MM.1S (cell line): ENCODE results near the gene ABCC1.

Experiments used
- DNase-seq: peaks from one replicate; pipeline ENCODE4 v3.0.0-alpha.2; 2015
- H2AFZ ChIP-seq: fragments of 300-600 bp; sonication (generic); 2 replicates; pipeline ENCODE4 v1.6.0; 2016; ENCODE audit warnings: antibody characterized with exemption, low read length
- H3F3A ChIP-seq: fragments of 300-600 bp; sonication (generic); 2 replicates; pipeline ENCODE4 v1.6.1; 2016; ENCODE audit warnings: mild to moderate bottlenecking, antibody characterized with exemption, low read length, moderate library complexity, mixed read lengths; ENCODE audit not compliant: insufficient read depth
- H3K27ac ChIP-seq: fragments of 300-600 bp; sonication (generic); 2 replicates; pipeline ENCODE4 v1.5.1; 2016; ENCODE audit warnings: mild to moderate bottlenecking, low read length
- H3K27me3 ChIP-seq: fragments of 300-600 bp; sonication (generic); replicated peaks from 2 replicates; pipeline ENCODE4 v1.6.0; 2016; ENCODE audit warnings: low read length; ENCODE audit not compliant: insufficient read depth
- H3K36me3 ChIP-seq: fragments of 300-600 bp; sonication (generic); replicated peaks from 2 replicates; pipeline ENCODE4 v1.6.1; 2016; ENCODE audit warnings: mild to moderate bottlenecking, low read length, mixed read lengths; ENCODE audit not compliant: insufficient read depth
- H3K4me1 ChIP-seq: fragments of 300-600 bp; sonication (generic); 2 replicates; pipeline ENCODE4 v1.6.1; 2016; ENCODE audit warnings: low read length, mixed read lengths
- H3K4me2 ChIP-seq: fragments of 300-600 bp; sonication (generic); 2 replicates; pipeline ENCODE4 v1.6.0; 2016; ENCODE audit warnings: low read depth, low read length
- H3K4me3 ChIP-seq: fragments of 300-600 bp; sonication (generic); 2 replicates; pipeline ENCODE4 v1.5.1; 2016; ENCODE audit warnings: low read length, mixed read lengths
- H3K79me2 ChIP-seq: fragments of 300-600 bp; sonication (generic); 2 replicates; pipeline ENCODE4 v1.6.1; 2016; ENCODE audit warnings: mixed run types, low read length, mixed read lengths
- H3K9ac ChIP-seq: fragments of 300-600 bp; sonication (generic); 2 replicates; pipeline ENCODE4 v1.6.1; 2016; ENCODE audit warnings: low read length, mixed read lengths
- H3K9me2 ChIP-seq: fragments of 300-600 bp; sonication (generic); replicated peaks from 2 replicates; pipeline ENCODE4 v1.6.1; 2016; ENCODE audit warnings: mild to moderate bottlenecking, low read length, mixed read lengths; ENCODE audit not compliant: insufficient read depth
- H3K9me3 ChIP-seq: fragments of 300-600 bp; sonication (generic); replicated peaks from 2 replicates; pipeline ENCODE4 v1.6.1; 2016; ENCODE audit warnings: mild to moderate bottlenecking, low read length, mixed read lengths; ENCODE audit not compliant: insufficient read depth
- H4K20me1 ChIP-seq: fragments of 300-600 bp; sonication (generic); 2 replicates; pipeline ENCODE4 v1.6.1; 2016; ENCODE audit warnings: mild to moderate bottlenecking, low read length, moderate library complexity, mixed read lengths; ENCODE audit not compliant: insufficient read depth
- CTCF ChIP-seq: fragments of 300-600 bp; sonication (generic); IDR thresholded peaks from 2 replicates; pipeline ENCODE4 v1.5.1; 2016; ENCODE audit warnings: antibody characterized with exemption, low read length, mixed read lengths
- EZH2 ChIP-seq: fragments of 300-600 bp; sonication (generic); optimal IDR thresholded peaks from 2 replicates; pipeline ENCODE3; 2017; ENCODE audit warnings: low read depth, mild to moderate bottlenecking, antibody characterized with exemption, low read length, mixed read lengths
- EZH2phosphoT487 ChIP-seq: fragments of 300-600 bp; sonication (generic); IDR thresholded peaks from 2 replicates; pipeline ENCODE4 v1.6.1; 2018; ENCODE audit warnings: antibody characterized with exemption, low read length

Gene ABCC1

DNA sequence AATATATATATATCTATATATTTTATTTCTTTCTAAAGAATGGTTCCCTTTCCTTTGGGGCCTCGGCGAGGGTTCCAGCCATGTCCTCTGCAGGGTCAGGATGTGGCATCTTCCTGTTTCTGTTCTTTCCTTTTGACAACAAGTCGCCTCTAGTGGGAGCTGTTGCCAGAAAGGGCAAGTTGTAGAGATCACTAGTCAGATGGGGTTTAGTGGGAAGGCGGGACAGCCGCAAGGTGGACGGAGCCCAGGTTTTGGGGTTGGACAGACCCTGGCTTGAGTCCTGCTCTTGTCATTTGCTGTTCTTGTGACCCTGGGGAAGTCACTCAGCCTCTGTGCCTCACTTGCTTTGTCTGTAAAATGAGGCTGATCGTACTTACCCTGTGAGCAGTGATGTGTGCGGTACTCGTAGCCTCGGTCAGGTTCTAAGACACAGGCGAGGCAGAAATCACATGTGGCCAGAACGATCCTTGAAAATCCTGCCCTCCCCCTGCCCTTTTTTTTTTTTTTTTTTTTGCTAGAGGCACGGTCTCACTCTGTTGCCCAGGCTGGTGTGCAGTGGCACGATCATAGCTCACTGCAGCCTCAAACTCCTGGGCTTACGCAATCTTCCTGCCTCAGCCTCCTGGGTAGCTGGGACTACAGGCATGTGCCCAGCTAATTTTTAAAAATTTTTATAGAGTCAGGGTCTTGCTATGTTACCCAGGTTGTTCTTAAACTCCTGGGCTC, 193.8 kb downstream of the ABCC1 start:
- peak; percentile 31 for TF ChIP-seq CTCF
- TF ChIP-seq EZH2 = no peak
- Histone ChIP-seq H3K9ac (no peak overlapping the region), H3K79me2 (no peaks in the 10 kb centered on the region), H3F3A (no peaks in the 10 kb centered on the region), H3K4me1 (no peaks in the 10 kb centered on the region), H3K4me2 (no peak overlapping the region), H2AFZ (no peak overlapping the region), H3K9me3 (no peaks in the 10 kb centered on the region), H3K27ac (no peak overlapping the region), H4K20me1 (no peaks in the 10 kb centered on the region), H3K9me2 (no peaks in the 10 kb centered on the region), H3K36me3 (no peaks in the 10 kb centered on the region), H3K4me3 (no peak overlapping the region), H3K27me3 (no peaks in the 10 kb centered on the region)
- no peak for DNase-seq

- Histone ChIP-seq H3K36me3 (no peaks in the 10 kb centered on the region), H4K20me1 (no peaks in the 10 kb centered on the region), H3K9me3 (no peaks in the 10 kb centered on the region), H3K4me3 (no peak overlapping the region), H3K27ac (no peak overlapping the region), H3K4me1 (no peaks in the 10 kb centered on the region), H3K9me2 (no peaks in the 10 kb centered on the region), H2AFZ (no peak overlapping the region), H3K9ac (no peak overlapping the region), H3K79me2 (no peaks in the 10 kb centered on the region), H3K27me3 (no peaks in the 10 kb centered on the region), H3K4me2 (no peak overlapping the region), H3F3A (no peaks in the 10 kb centered on the region)
- TF ChIP-seq EZH2phosphoT487 = no peak
- TF ChIP-seq CTCF = no peak
- no peak for TF ChIP-seq EZH2
- DNase-seq = no peak
Observed at GRCh38 chr16:16143931-16144330, 194.5 kb downstream of the ABCC1 start.

GRCh38 chr16:16144416-16144815, 195.0 kb downstream of the ABCC1 start:
- no peak overlapping the region for H2AFZ ChIP-seq
- no peak overlapping the region for H3K9ac ChIP-seq
- no peak overlapping the region for H3K4me2 ChIP-seq
- H4K20me1 ChIP-seq = no peaks in the 10 kb centered on the region
- no peak for DNase-seq
- H3K4me1 ChIP-seq = no peaks in the 10 kb centered on the region
- H3K27ac ChIP-seq = no peak overlapping the region
- H3K36me3 ChIP-seq = no peaks in the 10 kb centered on the region
- H3F3A ChIP-seq = no peaks in the 10 kb centered on the region
- no peaks in the 10 kb centered on the region for H3K79me2 ChIP-seq
- no peaks in the 10 kb centered on the region for H3K9me2 ChIP-seq
- H3K9me3 ChIP-seq = no peaks in the 10 kb centered on the region
- H3K27me3 ChIP-seq = no peaks in the 10 kb centered on the region
- TF ChIP-seq CTCF = no peak
- no peak for TF ChIP-seq EZH2
- no peak for TF ChIP-seq EZH2phosphoT487
- no peak overlapping the region for H3K4me3 ChIP-seq
